ENCODE measurements around the gene SLC27A2. TPM values are rescaled to one million over a fixed set of nuclear protein-coding genes. Genes with fewer than 3 reads are reported as not detected.

Gene SLC27A2
- total and polyA plus RNA-seq, 2 donors (not counting 1 experiment from before 2014, with no cell fraction given) = 0.49 to 0.66 TPM

DNA sequence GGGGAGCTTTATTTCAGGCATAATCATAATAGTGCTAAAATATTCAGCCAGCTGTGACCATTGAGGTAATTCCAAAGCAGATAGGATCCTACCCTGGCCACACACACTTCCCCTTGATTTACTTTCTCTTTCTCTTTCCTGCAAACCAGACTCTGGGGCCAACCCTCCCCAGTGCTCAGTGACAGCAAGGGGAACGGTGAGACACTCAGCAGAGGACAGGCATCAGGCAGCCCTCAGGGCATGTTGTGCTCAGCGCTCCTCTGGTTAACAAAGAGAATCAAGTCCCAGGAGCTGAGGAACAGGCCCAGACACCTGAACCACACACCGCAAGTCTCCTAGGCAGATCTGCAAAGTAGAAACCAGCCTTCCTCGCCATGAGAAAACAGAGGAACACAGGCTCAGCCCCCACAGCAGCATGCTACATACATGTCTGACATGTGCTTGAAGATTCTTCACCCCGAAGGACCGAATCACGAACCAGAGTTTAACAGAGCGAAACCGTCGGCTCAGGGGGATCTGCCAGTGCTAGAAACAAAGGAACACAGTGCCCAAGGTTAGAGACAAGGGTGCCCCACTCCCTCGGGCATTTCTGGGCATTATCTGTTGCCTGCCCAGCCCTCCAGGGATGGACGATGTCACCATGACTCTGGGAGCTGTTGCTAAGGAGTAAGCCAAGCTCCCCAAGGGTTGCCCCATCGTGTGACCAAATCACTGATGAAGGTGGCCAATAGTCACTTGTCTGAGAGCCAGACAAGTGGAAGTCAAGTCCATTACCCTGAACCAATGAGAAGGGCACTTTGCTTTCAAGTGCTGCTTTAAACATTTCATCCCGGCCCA is 66.0 kb downstream of the SLC27A2 start:
- H3K27ac ChIP-seq (ENCODE audit: insufficient read depth, low read length) = no peak overlapping the region
- no peaks in the 10 kb centered on the region for H4K20me1 ChIP-seq (ENCODE audit: control insufficient read depth, extremely low read depth, insufficient read depth, low read length)
- no peak for DNase-seq (ENCODE audit: low read depth in 2 of 2)
- H3K36me3 ChIP-seq (ENCODE audit: control insufficient read depth, insufficient read depth, low read length) = no peaks in the 10 kb centered on the region
- H3K9me3 ChIP-seq (ENCODE audit: control insufficient read depth, insufficient read depth, low read depth, low read length) = no peaks in the 10 kb centered on the region
- no peak overlapping the region for H3K4me2 ChIP-seq (ENCODE audit: extremely low read depth, insufficient read depth, low read length)
- H3K27me3 ChIP-seq (ENCODE audit: control insufficient read depth, insufficient read depth, low read length) = peaks cover 7% of the 10 kb centered on the region
- no peak overlapping the region for H3K9ac ChIP-seq (ENCODE audit: insufficient read depth, low read length)
- no peaks in the 10 kb centered on the region for H3K4me1 ChIP-seq (ENCODE audit: control insufficient read depth, extremely low read depth, insufficient read depth, low read length)
- no peak overlapping the region for H3K4me3 ChIP-seq (replicated peaks in 1 of 4; ENCODE audit: control extremely low read depth in 1 of 4, insufficient read depth in 1 of 4, low read depth in 3 of 4, low read length in 4 of 4)
- peak overlapping the region; percentile 25 for H2AFZ ChIP-seq (ENCODE audit: low read length)
- no peaks in the 10 kb centered on the region for H3K79me2 ChIP-seq (ENCODE audit: control insufficient read depth, insufficient read depth, low read length)
- TF ChIP-seq, protein P1, sequence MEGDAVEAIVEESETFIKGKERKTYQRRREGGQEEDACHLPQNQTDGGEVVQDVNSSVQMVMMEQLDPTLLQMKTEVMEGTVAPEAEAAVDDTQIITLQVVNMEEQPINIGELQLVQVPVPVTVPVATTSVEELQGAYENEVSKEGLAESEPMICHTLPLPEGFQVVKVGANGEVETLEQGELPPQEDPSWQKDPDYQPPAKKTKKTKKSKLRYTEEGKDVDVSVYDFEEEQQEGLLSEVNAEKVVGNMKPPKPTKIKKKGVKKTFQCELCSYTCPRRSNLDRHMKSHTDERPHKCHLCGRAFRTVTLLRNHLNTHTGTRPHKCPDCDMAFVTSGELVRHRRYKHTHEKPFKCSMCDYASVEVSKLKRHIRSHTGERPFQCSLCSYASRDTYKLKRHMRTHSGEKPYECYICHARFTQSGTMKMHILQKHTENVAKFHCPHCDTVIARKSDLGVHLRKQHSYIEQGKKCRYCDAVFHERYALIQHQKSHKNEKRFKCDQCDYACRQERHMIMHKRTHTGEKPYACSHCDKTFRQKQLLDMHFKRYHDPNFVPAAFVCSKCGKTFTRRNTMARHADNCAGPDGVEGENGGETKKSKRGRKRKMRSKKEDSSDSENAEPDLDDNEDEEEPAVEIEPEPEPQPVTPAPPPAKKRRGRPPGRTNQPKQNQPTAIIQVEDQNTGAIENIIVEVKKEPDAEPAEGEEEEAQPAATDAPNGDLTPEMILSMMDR (conservative IDR thresholded peaks at IDR 0.05 in 1 of 2, IDR thresholded peaks at IDR 0.05 in 1 of 2; ENCODE audit: low read depth in 1 of 2, low read length in 2 of 2) = no peak
- no peak for TF ChIP-seq EZH2 (IDR thresholded peaks at IDR 0.05; ENCODE audit: low read length, missing control alignments)

DNA sequence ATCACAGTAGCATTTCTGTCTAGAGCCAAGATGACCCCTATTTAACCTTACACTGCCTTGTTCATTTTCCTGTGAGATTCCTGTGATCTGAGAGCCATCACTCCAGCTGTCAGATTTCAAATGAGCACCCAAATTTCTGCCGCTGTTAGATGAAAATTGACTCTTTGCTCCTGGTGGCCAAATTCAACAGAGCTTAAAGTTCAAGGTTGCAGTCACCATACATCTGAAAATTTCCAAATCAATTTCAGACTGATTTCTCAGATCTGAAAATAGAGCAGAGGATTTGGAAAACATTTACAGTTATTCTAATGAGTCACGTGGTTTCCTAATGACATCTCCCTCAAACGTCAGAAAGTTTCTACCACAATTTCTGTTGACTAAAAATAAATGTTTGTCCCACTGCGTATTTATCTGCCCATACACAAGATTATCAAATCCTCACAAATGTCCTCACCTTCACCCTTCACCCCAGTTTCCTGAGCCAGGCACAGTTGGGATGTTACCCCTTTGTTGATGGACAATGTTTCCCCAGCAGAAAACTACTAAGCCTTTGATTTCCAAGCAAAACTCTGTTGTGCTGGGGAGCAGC is 67.1 kb downstream of the SLC27A2 start:
- Histone ChIP-seq H3K27me3 (ENCODE audit: control insufficient read depth, insufficient read depth, low read length) (peaks cover 7% of the 10 kb centered on the region), H3K9me3 (ENCODE audit: control insufficient read depth, insufficient read depth, low read depth, low read length) (no peaks in the 10 kb centered on the region), H3K9ac (ENCODE audit: insufficient read depth, low read length) (no peak overlapping the region), H3K79me2 (ENCODE audit: control insufficient read depth, insufficient read depth, low read length) (no peaks in the 10 kb centered on the region), H3K27ac (ENCODE audit: insufficient read depth, low read length) (no peak overlapping the region), H3K4me1 (ENCODE audit: control insufficient read depth, extremely low read depth, insufficient read depth, low read length) (no peaks in the 10 kb centered on the region), H3K36me3 (ENCODE audit: control insufficient read depth, insufficient read depth, low read length) (no peaks in the 10 kb centered on the region), H3K4me2 (ENCODE audit: extremely low read depth, insufficient read depth, low read length) (no peak overlapping the region), H3K4me3 (replicated peaks in 1 of 4; ENCODE audit: control extremely low read depth in 1 of 4, insufficient read depth in 1 of 4, low read depth in 3 of 4, low read length in 4 of 4) (no peak overlapping the region), H2AFZ (ENCODE audit: low read length) (no peak overlapping the region), H4K20me1 (ENCODE audit: control insufficient read depth, extremely low read depth, insufficient read depth, low read length) (no peaks in the 10 kb centered on the region)
- peak in 1 of 2 donors; percentile 33 for DNase-seq (ENCODE audit: low read depth in 2 of 2)
- TF ChIP-seq EZH2 (IDR thresholded peaks at IDR 0.05; ENCODE audit: low read length, missing control alignments) = no peak
- TF ChIP-seq, protein P1 (conservative IDR thresholded peaks at IDR 0.05 in 1 of 2, IDR thresholded peaks at IDR 0.05 in 1 of 2; ENCODE audit: low read depth in 1 of 2, low read length in 2 of 2) = no peak

DNA sequence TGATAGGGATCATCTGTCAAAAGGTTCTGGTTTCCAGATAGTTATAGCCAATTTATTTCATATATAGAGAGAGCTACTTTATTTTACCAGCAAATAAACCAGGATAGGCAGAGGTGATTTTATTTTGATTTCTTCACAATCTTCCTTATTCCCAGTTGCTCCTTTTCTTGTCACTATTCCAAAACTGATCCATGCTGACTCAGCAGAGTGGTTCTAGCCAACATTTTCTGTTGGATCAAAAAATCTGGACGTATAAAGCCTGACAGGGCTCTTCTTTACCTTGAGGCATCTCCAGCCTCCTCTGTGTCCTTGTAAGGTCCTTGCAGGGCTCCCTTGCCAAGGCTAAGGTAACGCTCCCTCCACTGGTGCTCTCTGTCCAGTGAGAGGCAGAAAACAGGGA is 67.7 kb downstream of the SLC27A2 start:
- Histone ChIP-seq H3K4me3 (replicated peaks in 1 of 4; ENCODE audit: control extremely low read depth in 1 of 4, insufficient read depth in 1 of 4, low read depth in 3 of 4, low read length in 4 of 4) (no peak overlapping the region), H4K20me1 (ENCODE audit: control insufficient read depth, extremely low read depth, insufficient read depth, low read length) (no peaks in the 10 kb centered on the region), H3K79me2 (ENCODE audit: control insufficient read depth, insufficient read depth, low read length) (no peaks in the 10 kb centered on the region), H3K4me1 (ENCODE audit: control insufficient read depth, extremely low read depth, insufficient read depth, low read length) (no peaks in the 10 kb centered on the region), H2AFZ (ENCODE audit: low read length) (no peak overlapping the region), H3K36me3 (ENCODE audit: control insufficient read depth, insufficient read depth, low read length) (no peaks in the 10 kb centered on the region), H3K4me2 (ENCODE audit: extremely low read depth, insufficient read depth, low read length) (no peak overlapping the region), H3K9me3 (ENCODE audit: control insufficient read depth, insufficient read depth, low read depth, low read length) (no peaks in the 10 kb centered on the region), H3K27me3 (ENCODE audit: control insufficient read depth, insufficient read depth, low read length) (peaks cover 7% of the 10 kb centered on the region), H3K9ac (ENCODE audit: insufficient read depth, low read length) (no peak overlapping the region), H3K27ac (ENCODE audit: insufficient read depth, low read length) (no peak overlapping the region)
- DNase-seq (ENCODE audit: low read depth in 2 of 2) = no peak
- TF ChIP-seq EZH2 (IDR thresholded peaks at IDR 0.05; ENCODE audit: low read length, missing control alignments) = no peak
- TF ChIP-seq, protein P1 (conservative IDR thresholded peaks at IDR 0.05 in 1 of 2, IDR thresholded peaks at IDR 0.05 in 1 of 2; ENCODE audit: low read depth in 1 of 2, low read length in 2 of 2) = no peak
